GM23248 (cell line): ENCODE results near the gene CCDC24. TPM values are rescaled to one million over a fixed set of nuclear protein-coding genes. Genes with fewer than 3 reads are reported as not detected.

Source experiments
- DNase-seq: peaks from one replicate; pipeline ENCODE4 v3.0.0-alpha.2; 2015
- H2AFZ ChIP-seq: fragments of 200-600 bp; sonication (generic); 2 replicates; pipeline ENCODE4 v1.6.1; 2016; ENCODE audit warnings: antibody characterized with exemption
- H3F3A ChIP-seq: fragments of 200-600 bp; sonication (generic); 2 replicates; pipeline ENCODE4 v1.6.1; 2016; ENCODE audit warnings: mild to moderate bottlenecking, antibody characterized with exemption, mixed run types; ENCODE audit not compliant: insufficient read depth
- H3K27ac ChIP-seq: fragments of 200-600 bp; sonication (generic); 2 replicates; pipeline ENCODE4 v1.5.1; 2016; ENCODE audit warnings: mild to moderate bottlenecking
- H3K27me3 ChIP-seq: fragments of 200-600 bp; sonication (generic); replicated peaks from 2 replicates; pipeline ENCODE4 v1.6.1; 2016; ENCODE audit warnings: mild to moderate bottlenecking; ENCODE audit not compliant: insufficient read depth
- H3K36me3 ChIP-seq: fragments of 200-600 bp; sonication (generic); 2 replicates; pipeline ENCODE4 v1.6.1; 2016; ENCODE audit warnings: low read depth, mild to moderate bottlenecking
- H3K4me1 ChIP-seq: fragments of 200-600 bp; sonication (generic); 2 replicates; pipeline ENCODE4 v1.6.1; 2016; ENCODE audit warnings: mild to moderate bottlenecking; ENCODE audit not compliant: insufficient read depth
- H3K4me2 ChIP-seq: fragments of 200-600 bp; sonication (generic); one replicate; pipeline ENCODE4 v1.6.1; 2016; ENCODE audit warnings: mild to moderate bottlenecking; ENCODE audit not compliant: unreplicated experiment
- H3K4me3 ChIP-seq: fragments of 200-600 bp; sonication (generic); 2 replicates; pipeline ENCODE4 v1.5.1; 2016; ENCODE audit warnings: mild to moderate bottlenecking
- H3K79me2 ChIP-seq: fragments of 200-600 bp; sonication (generic); 2 replicates; pipeline ENCODE4 v1.6.1; 2016; ENCODE audit warnings: mild to moderate bottlenecking; ENCODE audit not compliant: insufficient read depth
- H3K9ac ChIP-seq: fragments of 200-600 bp; sonication (generic); 2 replicates; pipeline ENCODE4 v1.6.1; 2016; ENCODE audit warnings: mild to moderate bottlenecking
- H3K9me2 ChIP-seq: fragments of 200-600 bp; sonication (generic); 2 replicates; pipeline ENCODE4 v1.6.1; 2016; ENCODE audit warnings: mixed run types, mild to moderate bottlenecking, moderate library complexity; ENCODE audit not compliant: insufficient read depth
- H3K9me3 ChIP-seq: fragments of 200-600 bp; sonication (generic); one replicate; pipeline ENCODE4 v1.6.1; 2017; ENCODE audit warnings: low read depth
- H4K20me1 ChIP-seq: fragments of 200-600 bp; sonication (generic); 2 replicates; pipeline ENCODE4 v1.6.0; 2016; ENCODE audit not compliant: insufficient read depth
- EZH2 ChIP-seq: fragments of 200-600 bp; sonication (generic); IDR thresholded peaks from 2 replicates; pipeline ENCODE4 v1.6.1; 2018; ENCODE audit warnings: antibody characterized with exemption, mild to moderate bottlenecking; ENCODE audit not compliant: insufficient read depth, poor library complexity, severe bottlenecking
- EZH2phosphoT487 ChIP-seq: fragments of 200-600 bp; sonication (generic); IDR thresholded peaks from 2 replicates; pipeline ENCODE4 v1.6.1; 2018; ENCODE audit warnings: antibody characterized with exemption, moderate library complexity, mild to moderate bottlenecking, low read depth; ENCODE audit not compliant: insufficient read depth
- WGBS, 2 experiments: methylation state at CpG; one replicate each; pipeline ENCODE4 v1.1.6; 2015 to 2017; ENCODE audit warnings: low lambda C conversion rate in 2 of 2, low coverage in 1 of 2; ENCODE audit errors: missing lambda C conversion rate in 2 of 2; 5-methylcytosine and 5-hydroxymethylcytosine counted together
- in situ Hi-C: fragments of 300-500 bp; cut with MboI; formaldehyde crosslinking; loops from 2 replicates; pipeline ENCODE4 v1.15.0; 2020
- polyA plus RNA-seq: library from polyadenylated mRNA; unstranded; fragments of >200 nt; fragmentation: Nextera tagmentation; extraction: Ambion mirVana; gene quantifications from 2 replicates; pipeline ENCODE4 v1.2.1, GENCODE V29; 2016
- total RNA-seq: library from RNA; depleted of rRNA; stranded (reverse); fragments of >200 nt; shearing (Covaris generic); gene quantifications from 2 replicates; pipeline ENCODE4 v1.2.3, GENCODE V29; 2014

CCDC24 gene
- total and polyA plus RNA-seq, 2 experiments from 2014 or later, result 3.1 to 4.3 TPM

DNA sequence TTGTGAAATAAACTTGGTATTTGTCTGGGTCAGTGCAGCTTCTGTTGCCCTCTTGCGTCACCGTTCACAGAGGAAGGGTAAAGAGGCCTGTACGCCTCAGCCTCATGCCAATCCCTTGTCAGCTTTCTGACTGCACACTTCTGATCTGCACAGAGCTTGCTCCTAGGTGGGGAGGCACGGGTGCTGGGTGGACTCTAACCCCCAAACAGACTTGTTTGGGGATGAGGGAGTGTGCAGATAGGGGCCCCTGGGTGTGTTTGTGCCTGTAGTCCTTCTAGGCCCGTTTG is 13.2 kb upstream of the CCDC24 start:
- Histone ChIP-seq H3K9ac (peak overlapping the region; percentile 80), H2AFZ (no peak overlapping the region)
- 79 to 80% methylated on average over 5 of the region's 5 CpGs for WGBS, 2 experiments

DNA sequence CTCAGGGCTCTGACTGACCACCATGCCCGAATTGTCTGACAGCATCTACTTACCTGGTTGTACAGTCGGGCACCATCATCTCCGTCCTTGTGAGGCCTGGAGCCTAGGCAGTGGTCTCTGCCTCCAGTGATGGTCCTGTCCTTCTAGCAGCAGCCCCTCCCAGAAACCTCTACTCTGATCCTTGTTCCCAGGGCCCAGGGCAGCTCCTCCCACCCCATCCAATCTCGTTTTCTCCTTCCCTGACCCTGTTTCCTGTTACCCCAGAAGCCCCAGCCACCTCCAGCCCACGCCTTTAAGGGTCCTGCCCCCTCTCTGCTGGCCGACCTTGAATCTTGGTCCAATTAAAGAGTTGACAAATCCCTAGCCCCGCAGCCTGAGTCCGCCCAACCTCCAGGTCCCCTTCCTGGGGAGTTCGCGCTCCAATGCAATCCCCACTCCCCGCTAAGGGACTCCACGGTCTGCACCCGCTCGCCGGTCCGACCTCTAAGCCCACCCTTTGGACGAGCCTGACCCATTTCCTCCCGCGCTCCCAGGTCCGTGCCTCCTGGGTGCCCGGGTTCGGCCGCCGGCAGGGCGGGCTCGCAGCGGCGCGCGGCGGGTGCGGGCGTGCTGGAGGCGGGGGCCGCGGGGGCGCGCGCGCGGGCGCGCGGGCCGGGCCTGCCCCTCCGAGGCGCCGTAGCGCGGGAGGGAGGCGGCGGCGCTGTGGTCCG is 12.7 kb upstream of the CCDC24 start, which contains the start of gene B4GALT2:
B4GALT2 (plus strand) TSS at position 660 of the 710 bp plus-strand sequence. CDS start 1,951 bp downstream, outside the sequence.
- Histone ChIP-seq H3K4me1 (peaks cover 28% of the 10 kb centered on the region), H4K20me1 (no peaks in the 10 kb centered on the region), H3F3A (peaks cover 11% of the 10 kb centered on the region; the same call in 1 of the 2 replicates), H3K9ac (peak within 1 kb of the TSS; percentile 90), H3K36me3 (peaks cover 10% of the 10 kb centered on the region; the same call in 1 of the 2 replicates), H3K9me2 (no peaks in the 10 kb centered on the region), H3K9me3 (no peaks in the 10 kb centered on the region), H3K27me3 (no peaks in the 10 kb centered on the region), H3K27ac (peak within 1 kb of the TSS; percentile 80), H3K79me2 (peaks cover 76% of the 10 kb centered on the region), H3K4me3 (peak within 1 kb of the TSS; percentile 85), H3K4me2 (peak within 1 kb of the TSS; percentile 94), H2AFZ (peak within 1 kb of the TSS; percentile 63)
- 4 to 12% methylated on average over 20 to 54 of the region's 54 CpGs for WGBS, 2 experiments
- in situ Hi-C loops, result no loop called here
- peak; percentile 78 for DNase-seq
- TF ChIP-seq EZH2phosphoT487 (no peak), EZH2 (no peak)

More for the DNA sequence above, 13.2 kb upstream of the CCDC24 start:
- no peaks in the 10 kb centered on the region for H3K27me3 ChIP-seq
- peaks cover 76% of the 10 kb centered on the region for H3K79me2 ChIP-seq
- in situ Hi-C loops, result no loop called here
- no peak for TF ChIP-seq EZH2phosphoT487
- no peak for TF ChIP-seq EZH2
- DNase-seq, result no peak
- peak overlapping the region; percentile 85 for H3K4me3 ChIP-seq
- H4K20me1 ChIP-seq, result no peaks in the 10 kb centered on the region
- peaks cover 10% of the 10 kb centered on the region; the same call in 1 of the 2 replicates for H3K36me3 ChIP-seq
- H3K4me1 ChIP-seq, result peaks cover 28% of the 10 kb centered on the region
- H3K9me3 ChIP-seq, result no peaks in the 10 kb centered on the region
- H3K9me2 ChIP-seq, result no peaks in the 10 kb centered on the region
- H3K4me2 ChIP-seq, result peak overlapping the region; percentile 80
- H3K27ac ChIP-seq, result 0 out of 2 replicates have a peak overlapping the region, but pooled peaks have one; percentile 36
- peaks cover 14% of the 10 kb centered on the region; the same call in 1 of the 2 replicates for H3F3A ChIP-seq

GRCh38 chr1:43979261-43979527 is 12.2 kb upstream of the CCDC24 start:
- TF ChIP-seq EZH2phosphoT487, result no peak
- no peak for TF ChIP-seq EZH2
- H3K9me3 ChIP-seq, result no peaks in the 10 kb centered on the region
- H2AFZ ChIP-seq, result no peak overlapping the region; the same call in 1 of the 2 replicates
- peak overlapping the region; percentile 79 for H3K4me3 ChIP-seq
- H3K9me2 ChIP-seq, result no peaks in the 10 kb centered on the region
- H3K9ac ChIP-seq, result peak overlapping the region; percentile 90
- DNase-seq, result no peak
- 0 to 5% methylated on average over 1 to 3 of the region's 45 CpGs for WGBS, 2 experiments
- H3K79me2 ChIP-seq, result peaks cover 81% of the 10 kb centered on the region
- no peaks in the 10 kb centered on the region for H4K20me1 ChIP-seq
- peaks cover 28% of the 10 kb centered on the region for H3K4me1 ChIP-seq
- H3K4me2 ChIP-seq, result peak overlapping the region; percentile 94
- in situ Hi-C loops, result no loop called here
- peaks cover 10% of the 10 kb centered on the region; the same call in 1 of the 2 replicates for H3K36me3 ChIP-seq
- H3K27me3 ChIP-seq, result no peaks in the 10 kb centered on the region
- peak overlapping the region; percentile 80 for H3K27ac ChIP-seq
- H3F3A ChIP-seq, result peaks cover 8% of the 10 kb centered on the region; the same call in 1 of the 2 replicates

GRCh38 chr1:43979528-43980254 is 11.7 kb upstream of the CCDC24 start:
- Histone ChIP-seq H3K9me2 (no peaks in the 10 kb centered on the region), H3K4me1 (peaks cover 28% of the 10 kb centered on the region), H3K9ac (peak overlapping the region; percentile 90), H2AFZ (peak overlapping the region; percentile 47), H3F3A (peaks cover 8% of the 10 kb centered on the region; the same call in 1 of the 2 replicates), H3K79me2 (peaks cover 81% of the 10 kb centered on the region), H3K36me3 (peaks cover 10% of the 10 kb centered on the region; the same call in 1 of the 2 replicates), H3K4me2 (peak overlapping the region; percentile 94), H3K9me3 (no peaks in the 10 kb centered on the region), H4K20me1 (no peaks in the 10 kb centered on the region), H3K27me3 (no peaks in the 10 kb centered on the region), H3K27ac (peak overlapping the region; percentile 80), H3K4me3 (peak overlapping the region; percentile 79)
- in situ Hi-C loops, result no loop called here
- DNase-seq, result peak; percentile 81
- WGBS, 2 experiments, result 3% methylated on average over 28 to 31 of the region's 45 CpGs
- TF ChIP-seq EZH2phosphoT487 (no peak), EZH2 (no peak)
